H9 (cell line): Measurements from ENCODE around the gene CTNNA1. TPM values are rescaled to one million over a fixed set of nuclear protein-coding genes. Genes with fewer than 3 reads are reported as not detected.
"Not testable (repeated sequence)": the region's sequence is repeated elsewhere in the genome, so short reads cannot be mapped to it uniquely, and the experiment has no call there.

Experiments used
- DNase-seq: peaks from one replicate; pipeline ENCODE4 v3.0.0-alpha.2; 2017
- H2AFZ ChIP-seq: one replicate; pipeline ENCODE4 v1.6.1; 2013; ENCODE audit warnings: mild to moderate bottlenecking, low read length, control low read depth, moderate library complexity
- H2AK5ac ChIP-seq: 2 replicates; pipeline ENCODE4 v1.6.1; 2013; ENCODE audit warnings: low read length, control low read depth, mixed read lengths; ENCODE audit not compliant: insufficient read length
- H2BK120ac ChIP-seq: one replicate; pipeline ENCODE4 v1.6.1; 2013; ENCODE audit warnings: low read depth, mild to moderate bottlenecking, low read length, control low read depth, inconsistent platforms; ENCODE audit not compliant: poor library complexity, severe bottlenecking
- H2BK12ac ChIP-seq: 2 replicates; pipeline ENCODE4 v1.6.1; 2013; ENCODE audit warnings: low read length, control low read depth, mixed read lengths, low read depth; ENCODE audit not compliant: insufficient read length
- H2BK15ac ChIP-seq: 2 replicates; pipeline ENCODE4 v1.6.1; 2013; ENCODE audit warnings: low read depth, low read length, control low read depth
- H2BK20ac ChIP-seq: one replicate; pipeline ENCODE4 v1.6.1; 2013; ENCODE audit warnings: low read depth, mild to moderate bottlenecking, low read length, control low read depth, inconsistent platforms; ENCODE audit not compliant: poor library complexity, severe bottlenecking
- H2BK5ac ChIP-seq: 2 replicates; pipeline ENCODE4 v1.6.1; 2013; ENCODE audit warnings: low read length, control low read depth, mixed read lengths; ENCODE audit not compliant: insufficient read length
- H3K14ac ChIP-seq: 2 replicates; pipeline ENCODE4 v1.6.1; 2013; ENCODE audit warnings: low read length, control low read depth; ENCODE audit not compliant: insufficient read depth
- H3K18ac ChIP-seq: 2 replicates; pipeline ENCODE4 v1.6.1; 2013; ENCODE audit warnings: low read depth, mild to moderate bottlenecking, mixed read lengths, low read length, control low read depth; ENCODE audit not compliant: insufficient read length
- H3K23ac ChIP-seq: 2 replicates; pipeline ENCODE4 v1.6.1; 2013; ENCODE audit warnings: low read length, control low read depth, mixed read lengths, low read depth; ENCODE audit not compliant: insufficient read length
- H3K23me2 ChIP-seq: 2 replicates; pipeline ENCODE4 v1.6.1; 2013; ENCODE audit warnings: low read depth, mild to moderate bottlenecking, mixed read lengths, low read length, control low read depth; ENCODE audit not compliant: insufficient read length, poor library complexity, severe bottlenecking
- H3K27ac ChIP-seq: 2 replicates; pipeline ENCODE4 v1.5.1; 2013; ENCODE audit warnings: low read length, control low read depth, mixed read lengths, low read depth; ENCODE audit not compliant: insufficient read length
- H3K27me3 ChIP-seq: 2 replicates; pipeline ENCODE4 v1.6.1; 2013; ENCODE audit warnings: low read length, control low read depth, inconsistent platforms; ENCODE audit not compliant: insufficient read depth
- H3K4ac ChIP-seq: 2 replicates; pipeline ENCODE4 v1.6.1; 2013; ENCODE audit warnings: low read depth, mild to moderate bottlenecking, control low read depth, inconsistent platforms, low read length, moderate library complexity
- H3K4me1 ChIP-seq: 2 replicates; pipeline ENCODE4 v1.6.1; 2013; ENCODE audit warnings: low read length, control low read depth, inconsistent platforms; ENCODE audit not compliant: insufficient read depth
- H3K4me2 ChIP-seq: 2 replicates; pipeline ENCODE4 v1.6.1; 2013; ENCODE audit warnings: low read length, control low read depth, mixed read lengths; ENCODE audit not compliant: insufficient read length, insufficient read depth
- H3K56ac ChIP-seq: 2 replicates; pipeline ENCODE4 v1.6.1; 2013; ENCODE audit warnings: low read depth, mild to moderate bottlenecking, mixed read lengths, low read length, control low read depth; ENCODE audit not compliant: insufficient read length
- H3K79me1 ChIP-seq: 2 replicates; pipeline ENCODE4 v1.6.1; 2013; ENCODE audit warnings: low read depth, mild to moderate bottlenecking, moderate library complexity, low read length, control low read depth, inconsistent platforms; ENCODE audit not compliant: insufficient read depth, poor library complexity, severe bottlenecking
- H3K79me2 ChIP-seq: 2 replicates; pipeline ENCODE4 v1.6.1; 2013; ENCODE audit warnings: low read length, control low read depth, inconsistent platforms; ENCODE audit not compliant: insufficient read depth
- H3K9ac ChIP-seq: 2 replicates; pipeline ENCODE4 v1.6.1; 2013; ENCODE audit warnings: low read length, control low read depth, mixed read lengths; ENCODE audit not compliant: insufficient read length; ENCODE audit errors: extremely low read depth
- H3K9me3 ChIP-seq: one replicate; pipeline ENCODE4 v1.6.1; 2013; ENCODE audit warnings: low read depth, low read length, inconsistent platforms; ENCODE audit not compliant: control insufficient read depth
- H3T11ph ChIP-seq: one replicate; pipeline ENCODE4 v1.6.1; 2013; ENCODE audit warnings: mild to moderate bottlenecking, low read length, control low read depth, inconsistent platforms
- H4K20me1 ChIP-seq: one replicate; pipeline ENCODE4 v1.6.1; 2013; ENCODE audit not compliant: control insufficient read depth, insufficient read length, insufficient read depth
- H4K5ac ChIP-seq: 2 replicates; pipeline ENCODE4 v1.6.1; 2013; ENCODE audit warnings: low read depth, mild to moderate bottlenecking, mixed read lengths, low read length, control low read depth; ENCODE audit not compliant: insufficient read length
- H4K8ac ChIP-seq: replicated peaks from 2 replicates; pipeline ENCODE4 v1.6.1; 2013; ENCODE audit warnings: low read length, control low read depth, mixed read lengths, low read depth; ENCODE audit not compliant: insufficient read length
- H4K91ac ChIP-seq: 2 replicates; pipeline ENCODE4 v1.6.1; 2013; ENCODE audit warnings: low read depth, mild to moderate bottlenecking, moderate library complexity, mixed read lengths, low read length, control low read depth; ENCODE audit not compliant: insufficient read length
- H3K27ac Mint-ChIP-seq, 3 experiments: 2 replicates in 2 of 3; 3 replicates in 1 of 3; pipeline ENCODE4 v1.8.0; 2020 to 2021; ENCODE audit warnings: mixed read lengths in 3 of 3, mild to moderate bottlenecking in 1 of 3, moderate library complexity in 1 of 3
- H3K27me3 Mint-ChIP-seq: 2 replicates; pipeline ENCODE4 v1.8.0; 2021; ENCODE audit warnings: low read depth, mild to moderate bottlenecking, moderate library complexity, mixed read lengths
- H3K36me3 Mint-ChIP-seq, 3 experiments: 2 replicates in 2 of 3; 3 replicates in 1 of 3; pipeline ENCODE4 v1.8.0; 2020 to 2021; ENCODE audit warnings: low read depth in 3 of 3, mixed read lengths in 3 of 3; ENCODE audit not compliant: insufficient read depth in 1 of 3
- H3K4me1 Mint-ChIP-seq, 2 experiments: 2 replicates each; pipeline ENCODE4 v1.8.0; 2020; ENCODE audit warnings: mixed read lengths in 2 of 2
- H3K4me3 Mint-ChIP-seq, 2 experiments: 2 replicates in 1 of 2; 3 replicates in 1 of 2; pipeline ENCODE4 v1.8.0; 2020 to 2021; ENCODE audit warnings: mild to moderate bottlenecking in 2 of 2, mixed read lengths in 2 of 2, moderate library complexity in 1 of 2
- H3K9me3 Mint-ChIP-seq, 2 experiments: 2 replicates in 1 of 2; 3 replicates in 1 of 2; pipeline ENCODE4 v1.8.0; 2020; ENCODE audit warnings: mild to moderate bottlenecking in 2 of 2, mixed read lengths in 2 of 2, moderate library complexity in 1 of 2
- WGBS: extraction: QIAGEN DNeasy Blood & Tissue Kit; methylation state at CpG from one replicate; pipeline ENCODE4 v1.1.7; 2013; ENCODE audit warnings: missing lambda C conversion rate, low lambda C conversion rate, mixed read lengths; ENCODE audit not compliant: insufficient read length; ENCODE audit errors: extremely low coverage; 5-methylcytosine and 5-hydroxymethylcytosine counted together
- total RNA-seq: library from RNA; stranded (reverse); gene quantifications from 2 replicates; pipeline ENCODE4 v1.2.1, GENCODE V29; 2021
- TF ChIP-seq, protein P1 (sequence below): fragments of 200-600 bp; sonication (generic); conservative IDR thresholded peaks from 3 replicates; pipeline ENCODE4 v1.8.0; 2021; ENCODE audit warnings: antibody characterized with exemption, mild to moderate bottlenecking

CTNNA1 gene
- total RNA-seq, 1 experiment from 2014 or later: 354 TPM

GRCh38 chr5:138809391-138809790 lies 56.2 kb downstream of the CTNNA1 start:
- no peak overlapping the region for H2AFZ ChIP-seq
- no peaks in the 10 kb centered on the region; the same call in 1 of the 2 replicates for H3K79me2 ChIP-seq
- H4K8ac ChIP-seq: no peak overlapping the region
- no peaks in the 10 kb centered on the region for H4K20me1 ChIP-seq
- no peak overlapping the region for H3K56ac ChIP-seq
- H3T11ph ChIP-seq: no peak overlapping the region
- H3K4ac ChIP-seq: no peak overlapping the region
- no peak overlapping the region for H3K23ac ChIP-seq
- H2BK20ac ChIP-seq: no peak overlapping the region
- no peak overlapping the region for H2AK5ac ChIP-seq
- no peak overlapping the region for H4K91ac ChIP-seq
- no peaks in the 10 kb centered on the region for H3K27me3 ChIP-seq
- peaks cover 7% of the 10 kb centered on the region in 2 experiments; a peak in 3 of 5 replicates for H3K9me3 Mint-ChIP-seq
- no peak overlapping the region for H3K14ac ChIP-seq
- H3K27ac Mint-ChIP-seq: no peak overlapping the region
- H3K27me3 Mint-ChIP-seq: no peaks in the 10 kb centered on the region
- H3K23me2 ChIP-seq: no peaks in the 10 kb centered on the region
- H3K27ac ChIP-seq: no peak overlapping the region
- TF ChIP-seq, protein P1, sequence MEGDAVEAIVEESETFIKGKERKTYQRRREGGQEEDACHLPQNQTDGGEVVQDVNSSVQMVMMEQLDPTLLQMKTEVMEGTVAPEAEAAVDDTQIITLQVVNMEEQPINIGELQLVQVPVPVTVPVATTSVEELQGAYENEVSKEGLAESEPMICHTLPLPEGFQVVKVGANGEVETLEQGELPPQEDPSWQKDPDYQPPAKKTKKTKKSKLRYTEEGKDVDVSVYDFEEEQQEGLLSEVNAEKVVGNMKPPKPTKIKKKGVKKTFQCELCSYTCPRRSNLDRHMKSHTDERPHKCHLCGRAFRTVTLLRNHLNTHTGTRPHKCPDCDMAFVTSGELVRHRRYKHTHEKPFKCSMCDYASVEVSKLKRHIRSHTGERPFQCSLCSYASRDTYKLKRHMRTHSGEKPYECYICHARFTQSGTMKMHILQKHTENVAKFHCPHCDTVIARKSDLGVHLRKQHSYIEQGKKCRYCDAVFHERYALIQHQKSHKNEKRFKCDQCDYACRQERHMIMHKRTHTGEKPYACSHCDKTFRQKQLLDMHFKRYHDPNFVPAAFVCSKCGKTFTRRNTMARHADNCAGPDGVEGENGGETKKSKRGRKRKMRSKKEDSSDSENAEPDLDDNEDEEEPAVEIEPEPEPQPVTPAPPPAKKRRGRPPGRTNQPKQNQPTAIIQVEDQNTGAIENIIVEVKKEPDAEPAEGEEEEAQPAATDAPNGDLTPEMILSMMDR: no peak
- H2BK120ac ChIP-seq: no peak overlapping the region
- H4K5ac ChIP-seq: no peak overlapping the region
- H3K9ac ChIP-seq: no peak overlapping the region
- no peaks in the 10 kb centered on the region for H3K9me3 ChIP-seq
- H2BK12ac ChIP-seq: no peak overlapping the region
- H3K79me1 ChIP-seq: no peaks in the 10 kb centered on the region
- H3K4me3 Mint-ChIP-seq: no peak overlapping the region
- no peak overlapping the region for H3K4me2 ChIP-seq
- peaks cover 49 to 76% (median 69%) of the 10 kb centered on the region in 3 experiments for H3K36me3 Mint-ChIP-seq
- H3K4me1 Mint-ChIP-seq: 0 out of 4 replicates have a peak, but pooled peaks cover 0 to 3% of the 10 kb centered on the region in 2 experiments
- H3K18ac ChIP-seq: no peak overlapping the region
- H3K4me1 ChIP-seq: no peaks in the 10 kb centered on the region
- H2BK15ac ChIP-seq: no peak overlapping the region
- DNase-seq: no peak
- H2BK5ac ChIP-seq: no peak overlapping the region

- not testable (repeated sequence) for DNase-seq, H3K4ac ChIP-seq, H3K23ac ChIP-seq, H3K4me1 ChIP-seq, H2AFZ ChIP-seq, H2BK120ac ChIP-seq, H4K91ac ChIP-seq, H4K8ac ChIP-seq, H4K5ac ChIP-seq, H2BK5ac ChIP-seq, H3K23me2 ChIP-seq, H3K18ac ChIP-seq, H3T11ph ChIP-seq, H3K4me3 Mint-ChIP-seq, H3K9ac ChIP-seq, H3K27ac ChIP-seq, H3K79me1 ChIP-seq, H3K9me3 ChIP-seq, H2BK20ac ChIP-seq, H3K27ac Mint-ChIP-seq, H2BK12ac ChIP-seq, H3K9me3 Mint-ChIP-seq, H3K27me3 Mint-ChIP-seq, H3K27me3 ChIP-seq, H3K4me2 ChIP-seq, H2AK5ac ChIP-seq, H3K79me2 ChIP-seq, H3K56ac ChIP-seq, H2BK15ac ChIP-seq, H4K20me1 ChIP-seq, H3K14ac ChIP-seq, H3K4me1 Mint-ChIP-seq
- no CpG with 5 or more reads among the region's 35 CpGs for WGBS
- peaks cover 51 to 71% (median 65%) of the 10 kb centered on the region in 3 experiments for H3K36me3 Mint-ChIP-seq
These were observed 57.6 kb downstream of the CTNNA1 start for GRCh38 chr5:138810861-138811260.
